Thyroid gland (tissue), 4 donors: ENCODE data around the gene KRTAP12-4.
"Not testable (repeated sequence)": the region's sequence is repeated elsewhere in the genome, so short reads cannot be mapped to it uniquely, and the experiment has no call there.

Experiments
- POLR2A ChIP-seq, 2 donors: fragments of 450-650 bp; IDR thresholded peaks; one replicate each; pipeline ENCODE4 v1.6.1; 2017; ENCODE audit warnings: antibody characterized with exemption in 2 of 2, mild to moderate bottlenecking in 2 of 2, moderate library complexity in 1 of 2
- TF ChIP-seq, protein P1 (sequence below), 6 experiments: fragments of 200-600 bp in 3 of 6; fragments of 450-650 bp in 3 of 6; sonication (generic) in 3 of 6; IDR thresholded peaks; one replicate each; pipeline ENCODE4 v1.5.1; 2016 to 2019; ENCODE audit warnings: antibody characterized with exemption in 6 of 6, mild to moderate bottlenecking in 2 of 6, inconsistent platforms in 1 of 6, moderate library complexity in 1 of 6

DNA sequence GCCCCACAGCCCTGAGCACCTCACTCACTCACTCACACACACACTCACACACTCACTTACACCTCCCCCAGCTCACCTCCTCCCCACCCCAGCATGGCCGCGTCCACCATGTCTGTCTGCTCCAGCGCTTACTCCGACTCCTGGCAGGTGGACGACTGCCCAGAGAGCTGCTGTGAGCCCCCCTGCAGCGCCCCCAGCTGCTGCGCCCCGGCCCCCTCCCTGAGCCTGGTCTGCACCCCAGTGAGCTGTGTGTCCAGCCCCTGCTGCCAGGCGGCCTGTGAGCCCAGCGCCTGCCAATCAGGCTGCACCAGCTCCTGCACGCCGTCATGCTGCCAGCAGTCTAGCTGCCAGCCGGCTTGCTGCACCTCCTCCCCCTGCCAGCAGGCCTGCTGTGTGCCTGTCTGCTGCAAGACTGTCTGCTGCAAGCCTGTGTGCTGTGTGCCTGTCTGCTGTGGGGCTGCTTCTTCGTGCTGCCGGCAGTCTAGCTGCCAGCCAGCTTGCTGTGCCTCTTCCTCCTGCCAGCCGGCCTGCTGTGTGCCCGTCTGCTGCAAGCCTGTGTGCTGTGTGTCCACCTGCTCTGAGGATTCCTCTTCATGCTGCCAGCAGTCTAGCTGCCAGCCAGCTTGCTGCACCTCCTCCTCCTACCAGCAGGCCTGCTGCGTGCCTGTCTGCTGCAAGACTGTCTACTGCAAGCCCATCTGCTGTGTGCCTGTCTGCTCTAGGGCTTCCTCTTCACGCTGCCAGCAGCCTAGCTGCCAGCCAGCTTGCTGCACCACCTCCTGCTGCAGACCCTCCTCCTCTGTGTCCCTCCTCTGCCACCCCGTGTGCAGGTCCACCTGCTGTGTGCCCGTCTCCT, 7.9 kb downstream of the KRTAP12-4 start, which contains the start of gene KRTAP10-11:
- TF ChIP-seq, protein P1, sequence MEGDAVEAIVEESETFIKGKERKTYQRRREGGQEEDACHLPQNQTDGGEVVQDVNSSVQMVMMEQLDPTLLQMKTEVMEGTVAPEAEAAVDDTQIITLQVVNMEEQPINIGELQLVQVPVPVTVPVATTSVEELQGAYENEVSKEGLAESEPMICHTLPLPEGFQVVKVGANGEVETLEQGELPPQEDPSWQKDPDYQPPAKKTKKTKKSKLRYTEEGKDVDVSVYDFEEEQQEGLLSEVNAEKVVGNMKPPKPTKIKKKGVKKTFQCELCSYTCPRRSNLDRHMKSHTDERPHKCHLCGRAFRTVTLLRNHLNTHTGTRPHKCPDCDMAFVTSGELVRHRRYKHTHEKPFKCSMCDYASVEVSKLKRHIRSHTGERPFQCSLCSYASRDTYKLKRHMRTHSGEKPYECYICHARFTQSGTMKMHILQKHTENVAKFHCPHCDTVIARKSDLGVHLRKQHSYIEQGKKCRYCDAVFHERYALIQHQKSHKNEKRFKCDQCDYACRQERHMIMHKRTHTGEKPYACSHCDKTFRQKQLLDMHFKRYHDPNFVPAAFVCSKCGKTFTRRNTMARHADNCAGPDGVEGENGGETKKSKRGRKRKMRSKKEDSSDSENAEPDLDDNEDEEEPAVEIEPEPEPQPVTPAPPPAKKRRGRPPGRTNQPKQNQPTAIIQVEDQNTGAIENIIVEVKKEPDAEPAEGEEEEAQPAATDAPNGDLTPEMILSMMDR (IDR thresholded peaks at IDR 0.05), result not testable (repeated sequence)
- not testable (repeated sequence) for TF ChIP-seq POLR2A (IDR thresholded peaks at IDR 0.05)
